ENCODE results near the gene LBH. TPM values are rescaled to one million over a fixed set of nuclear protein-coding genes. Genes with fewer than 3 reads are reported as not detected.

LBH gene
- total RNA-seq, 2 experiments from 2014 or later: 127 to 130 TPM

DNA sequence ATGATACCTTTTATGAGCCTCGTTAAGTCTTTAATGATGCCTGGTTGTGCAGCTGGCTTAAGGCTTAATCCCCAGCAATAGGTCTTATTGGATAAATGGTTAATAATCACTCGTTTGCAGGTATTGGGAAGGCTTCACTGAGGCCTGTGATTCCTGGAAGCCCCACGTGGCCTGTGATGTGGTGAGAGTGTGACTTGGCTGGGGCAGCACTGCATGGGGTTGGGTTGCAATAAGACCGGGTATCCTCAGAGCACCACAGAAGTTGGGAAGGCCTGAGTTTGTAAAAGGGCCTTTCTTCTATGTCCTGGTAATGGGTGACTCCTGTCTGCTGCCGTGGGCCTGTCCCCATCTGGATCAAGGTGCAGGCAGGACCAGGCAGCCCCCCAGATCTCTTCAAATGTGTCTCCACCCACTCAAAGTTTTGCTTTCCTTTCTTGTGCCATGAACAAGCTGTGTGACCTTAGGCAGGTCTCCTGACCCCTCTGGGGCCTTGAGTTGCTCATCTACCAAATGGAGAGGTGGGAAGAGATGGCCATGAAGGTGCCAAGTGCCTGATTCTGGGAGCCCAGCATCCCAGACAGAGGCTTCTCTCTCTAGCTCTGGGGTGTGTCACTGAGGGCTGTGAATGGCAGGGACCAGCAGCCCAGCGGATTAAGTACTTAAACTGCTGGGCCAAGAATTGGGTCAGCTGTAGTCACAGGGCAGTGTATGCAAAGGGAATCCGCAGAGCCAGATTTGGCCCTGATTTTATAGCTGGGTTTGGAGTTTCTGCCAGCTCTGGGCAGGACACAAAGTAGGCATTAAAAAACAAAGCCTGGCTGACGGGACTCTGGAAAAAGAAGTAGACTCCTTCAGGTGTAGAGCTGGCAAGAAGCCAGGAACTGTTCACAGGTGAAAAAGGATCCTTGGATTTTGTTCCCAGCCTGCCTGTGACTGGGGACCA, 24.4 kb downstream of the LBH start:
- Mint-ChIP-seq H3K9me3 (peaks cover 12% of the 10 kb centered on the region), H3K4me1 (ENCODE audit: low read depth) (peaks cover 95% of the 10 kb centered on the region), H3K27ac (peak overlapping the region; percentile 89), H3K36me3 (ENCODE audit: low read depth) (peaks cover 92% of the 10 kb centered on the region), H3K4me3 (peak overlapping the region; percentile 46), H3K27me3 (peaks cover 2% of the 10 kb centered on the region)
- ChIA-PET POLR2A (interaction anchor here (0.8 to 23.4 kb wide), 4 partner anchors 10 to 192 kb away, joined by 3 to 440 read pairs (median 22); partner anchors contain the start of gene LBH), CTCF (interaction anchor here (1.2 to 17.2 kb wide), 5 partner anchors 12 to 108 kb away, joined by 3 to 216 read pairs (median 6); partner anchors contain the start of gene LBH)
- peak; percentile 32 for ATAC-seq
- TF ChIP-seq, protein P1, sequence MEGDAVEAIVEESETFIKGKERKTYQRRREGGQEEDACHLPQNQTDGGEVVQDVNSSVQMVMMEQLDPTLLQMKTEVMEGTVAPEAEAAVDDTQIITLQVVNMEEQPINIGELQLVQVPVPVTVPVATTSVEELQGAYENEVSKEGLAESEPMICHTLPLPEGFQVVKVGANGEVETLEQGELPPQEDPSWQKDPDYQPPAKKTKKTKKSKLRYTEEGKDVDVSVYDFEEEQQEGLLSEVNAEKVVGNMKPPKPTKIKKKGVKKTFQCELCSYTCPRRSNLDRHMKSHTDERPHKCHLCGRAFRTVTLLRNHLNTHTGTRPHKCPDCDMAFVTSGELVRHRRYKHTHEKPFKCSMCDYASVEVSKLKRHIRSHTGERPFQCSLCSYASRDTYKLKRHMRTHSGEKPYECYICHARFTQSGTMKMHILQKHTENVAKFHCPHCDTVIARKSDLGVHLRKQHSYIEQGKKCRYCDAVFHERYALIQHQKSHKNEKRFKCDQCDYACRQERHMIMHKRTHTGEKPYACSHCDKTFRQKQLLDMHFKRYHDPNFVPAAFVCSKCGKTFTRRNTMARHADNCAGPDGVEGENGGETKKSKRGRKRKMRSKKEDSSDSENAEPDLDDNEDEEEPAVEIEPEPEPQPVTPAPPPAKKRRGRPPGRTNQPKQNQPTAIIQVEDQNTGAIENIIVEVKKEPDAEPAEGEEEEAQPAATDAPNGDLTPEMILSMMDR (IDR thresholded peaks at IDR 0.05): no peak
- intact Hi-C loops (cut with micrococcal nuclease): no loop called here
- peak; percentile 55 for DNase-seq

DNA sequence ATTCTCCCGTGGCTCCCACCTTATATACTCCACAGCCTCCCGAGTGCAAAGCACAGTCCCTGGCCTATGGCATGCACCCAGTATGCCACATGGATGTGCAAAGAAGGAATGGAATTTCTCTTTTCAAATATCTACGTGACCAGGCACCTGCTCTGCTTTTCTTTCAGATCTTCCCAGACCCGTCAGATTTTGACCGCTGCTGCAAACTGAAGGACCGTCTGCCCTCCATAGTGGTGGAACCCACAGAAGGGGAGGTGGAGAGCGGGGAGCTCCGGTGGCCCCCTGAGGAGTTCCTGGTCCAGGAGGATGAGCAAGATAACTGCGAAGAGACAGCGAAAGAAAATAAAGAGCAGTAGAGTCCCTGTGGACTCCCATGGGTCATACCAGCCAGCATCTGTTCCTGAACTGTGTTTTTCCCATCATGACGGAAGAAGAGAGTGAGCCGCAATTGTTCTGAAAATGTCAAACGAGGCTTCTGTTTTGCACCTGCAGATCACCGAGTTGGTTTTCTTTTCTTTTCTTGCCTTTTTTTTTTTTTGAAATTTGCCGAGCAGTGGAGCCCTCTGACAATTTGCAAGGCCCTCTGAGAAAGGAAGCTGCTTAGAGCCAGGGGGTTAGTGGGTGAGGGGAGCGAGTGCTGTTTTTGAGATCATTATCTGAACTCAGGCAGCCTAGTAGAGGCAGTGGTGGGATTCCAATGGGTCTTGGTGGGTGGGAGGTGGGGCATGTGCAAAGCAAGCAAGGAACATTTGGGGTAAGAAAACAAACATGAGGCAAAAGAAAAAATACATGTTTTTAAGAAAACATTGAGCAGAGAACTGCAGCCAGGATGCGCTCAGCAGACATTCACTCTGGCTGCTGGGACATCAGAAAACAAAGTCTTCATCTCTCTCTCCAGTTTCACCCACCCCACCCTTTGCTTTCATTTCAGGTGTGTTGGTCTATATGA, 26.2 kb downstream of the LBH start:
- Mint-ChIP-seq H3K27me3 (peaks cover 2% of the 10 kb centered on the region), H3K27ac (peak overlapping the region; percentile 89), H3K9me3 (peaks cover 17% of the 10 kb centered on the region), H3K36me3 (ENCODE audit: low read depth) (peaks cover 93% of the 10 kb centered on the region), H3K4me3 (peak overlapping the region; percentile 22), H3K4me1 (ENCODE audit: low read depth) (peaks cover 97% of the 10 kb centered on the region)
- intact Hi-C loops (cut with micrococcal nuclease): no loop called here
- CTCF ChIA-PET: interaction anchor here (1.4 to 17.2 kb wide), 2 partner anchors 9 to 22 kb away, joined by 3 to 216 read pairs; partner anchors contain the start of gene LBH
- DNase-seq: no peak
- TF ChIP-seq, protein P1 (IDR thresholded peaks at IDR 0.05): no peak
- peak; percentile 8 for ATAC-seq
- POLR2A ChIA-PET: interaction anchor here (0.9 to 23.4 kb wide), 9 partner anchors 9 to 171 kb away, joined by 3 to 440 read pairs (median 4); partner anchors contain the start of gene LBH

DNA sequence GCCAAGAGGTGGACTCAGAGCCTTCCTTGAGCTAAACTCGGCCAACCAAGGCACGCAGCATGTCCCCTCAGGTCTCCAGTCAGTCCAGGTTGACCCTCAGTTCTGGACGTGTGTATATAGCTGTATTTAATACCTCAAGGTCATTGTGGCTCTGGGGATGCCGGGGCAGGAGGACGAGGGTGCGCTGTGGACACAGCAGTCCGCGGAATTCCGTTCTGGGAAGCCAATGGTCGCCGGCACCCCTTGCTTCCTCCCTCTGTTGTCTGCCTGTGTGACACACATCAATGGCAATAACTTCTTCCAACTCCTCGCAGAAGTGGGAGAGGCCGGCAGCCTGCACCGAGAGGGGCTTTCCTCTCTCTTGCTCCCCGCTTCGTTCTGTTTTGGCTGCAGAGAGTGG, 27.7 kb downstream of the LBH start:
- peak overlapping the region; percentile 6 for H3K27ac Mint-ChIP-seq
- H3K27me3 Mint-ChIP-seq: no peaks in the 10 kb centered on the region
- intact Hi-C loops (cut with micrococcal nuclease): no loop called here
- ATAC-seq: no peak
- ChIA-PET CTCF (interaction anchor here (17.2 kb wide), 1 partner anchor 24 kb away, joined by 216 read pairs; the partner anchor contains the start of gene LBH), POLR2A (interaction anchor here (1.5 to 23.4 kb wide), 3 partner anchors 14 to 27 kb away, joined by 4 to 440 read pairs (median 9); partner anchors contain the start of gene LBH)
- no peak for DNase-seq
- peaks cover 25% of the 10 kb centered on the region for H3K9me3 Mint-ChIP-seq
- H3K36me3 Mint-ChIP-seq (ENCODE audit: low read depth): peaks cover 88% of the 10 kb centered on the region
- TF ChIP-seq, protein P1 (IDR thresholded peaks at IDR 0.05): no peak
- no peak overlapping the region for H3K4me3 Mint-ChIP-seq
- peaks cover 91% of the 10 kb centered on the region for H3K4me1 Mint-ChIP-seq (ENCODE audit: low read depth)

DNA sequence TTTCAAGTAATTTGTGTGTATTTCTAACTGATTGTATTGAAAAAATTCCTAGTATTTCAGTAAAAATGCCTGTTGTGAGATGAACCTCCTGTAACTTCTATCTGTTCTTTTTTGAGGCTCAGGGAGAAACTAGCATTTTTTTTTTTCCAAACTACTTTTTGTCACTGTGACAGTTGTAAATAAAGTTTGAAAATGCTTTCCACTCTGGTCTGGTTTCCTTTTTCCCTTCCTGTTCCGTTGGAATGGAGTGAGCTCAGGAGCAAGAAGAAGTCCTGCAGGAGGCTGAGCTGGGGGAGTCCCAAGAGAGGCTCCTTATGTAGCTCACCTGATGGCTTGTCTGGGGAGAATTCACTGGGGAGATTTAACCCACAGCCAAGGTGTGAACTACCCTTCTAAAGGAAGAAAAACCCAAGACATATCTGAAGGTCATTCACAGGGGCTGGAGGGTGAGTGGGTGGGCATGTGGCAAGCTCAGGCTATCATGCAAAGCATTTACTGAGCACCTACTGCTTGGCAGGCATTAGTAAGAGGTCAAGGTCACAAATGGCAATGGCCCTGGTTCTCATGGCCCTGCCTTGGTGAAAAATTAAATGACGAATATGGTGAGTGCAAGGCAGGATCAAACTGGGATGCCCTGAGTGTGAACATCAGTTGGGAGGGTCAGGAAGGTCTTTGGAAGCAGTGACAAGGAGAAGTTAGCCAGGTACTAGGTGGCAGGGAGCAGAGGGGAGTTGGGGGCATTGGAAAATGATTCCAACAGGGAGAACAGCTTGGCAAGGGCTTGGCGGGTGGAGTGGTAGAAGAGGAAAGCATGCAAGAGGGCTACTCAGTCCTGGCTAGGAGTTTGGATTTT, 28.7 kb downstream of the LBH start:
- DNase-seq (peak; percentile 37), ATAC-seq (no peak)
- TF ChIP-seq, protein P1 (IDR thresholded peaks at IDR 0.05): no peak
- ChIA-PET POLR2A (interaction anchor here (0.7 to 23.4 kb wide), 3 partner anchors 28 to 75 kb away, joined by 3 to 440 read pairs (median 3); partner anchors contain the start of gene LBH), CTCF (interaction anchor here (17.2 kb wide), 1 partner anchor 25 kb away, joined by 216 read pairs; the partner anchor contains the start of gene LBH)
- peak overlapping the region; percentile 43 for H3K27ac Mint-ChIP-seq
- H3K4me3 Mint-ChIP-seq: no peak overlapping the region
- H3K27me3 Mint-ChIP-seq: no peaks in the 10 kb centered on the region
- intact Hi-C loops (cut with micrococcal nuclease): no loop called here
- H3K9me3 Mint-ChIP-seq: peaks cover 26% of the 10 kb centered on the region
- H3K4me1 Mint-ChIP-seq (ENCODE audit: low read depth): peaks cover 92% of the 10 kb centered on the region
- H3K36me3 Mint-ChIP-seq (ENCODE audit: low read depth): peaks cover 82% of the 10 kb centered on the region
